ENCODE data around the gene STC2.
"Not testable (repeated sequence)": the region's sequence is repeated elsewhere in the genome, so short reads cannot be mapped to it uniquely, and the experiment has no call there.

Gene STC2, protein sequence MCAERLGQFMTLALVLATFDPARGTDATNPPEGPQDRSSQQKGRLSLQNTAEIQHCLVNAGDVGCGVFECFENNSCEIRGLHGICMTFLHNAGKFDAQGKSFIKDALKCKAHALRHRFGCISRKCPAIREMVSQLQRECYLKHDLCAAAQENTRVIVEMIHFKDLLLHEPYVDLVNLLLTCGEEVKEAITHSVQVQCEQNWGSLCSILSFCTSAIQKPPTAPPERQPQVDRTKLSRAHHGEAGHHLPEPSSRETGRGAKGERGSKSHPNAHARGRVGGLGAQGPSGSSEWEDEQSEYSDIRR

DNA sequence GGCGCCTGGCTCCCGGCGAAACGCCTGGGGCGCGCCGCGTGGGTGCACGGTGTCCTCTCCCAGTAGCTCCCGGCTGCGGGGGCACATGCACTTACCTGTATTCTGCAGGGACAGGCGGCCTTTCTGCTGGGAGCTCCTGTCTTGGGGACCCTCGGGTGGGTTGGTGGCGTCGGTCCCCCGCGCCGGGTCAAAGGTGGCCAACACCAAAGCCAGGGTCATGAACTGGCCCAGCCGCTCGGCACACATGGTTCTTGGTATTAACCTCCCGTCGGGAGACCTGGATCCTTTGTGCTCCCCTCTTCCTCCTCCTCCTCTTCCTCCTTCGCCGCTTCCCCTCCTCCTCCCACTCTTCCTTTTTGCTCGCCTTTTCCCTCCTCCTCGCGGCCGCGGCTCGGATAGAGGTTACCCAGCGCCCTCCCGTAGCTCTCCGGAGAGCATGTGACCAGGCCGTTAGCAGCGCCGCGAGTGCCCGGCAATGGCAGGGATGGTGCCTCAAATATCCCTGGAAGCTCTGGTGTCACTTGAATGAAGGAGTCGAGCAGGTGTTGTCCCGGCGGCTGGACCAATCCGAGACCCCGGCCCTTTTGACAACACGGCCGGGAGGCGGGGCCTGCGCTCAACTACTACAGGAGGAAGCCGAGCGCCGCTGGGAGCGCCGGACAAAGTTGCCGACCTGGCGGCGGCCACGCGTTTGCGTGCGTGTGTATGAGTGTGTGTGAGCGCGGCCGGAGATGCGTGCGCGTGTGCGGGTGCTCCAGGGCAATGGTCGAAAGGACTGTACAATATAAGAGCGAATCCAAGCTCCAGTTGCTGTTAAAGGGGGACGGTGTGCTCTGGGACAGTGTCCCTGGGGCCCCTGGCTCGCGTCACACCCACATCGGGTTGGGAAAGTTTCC is at the start of gene STC2:
TSS of gene STC2 (minus strand) at position 467 of the 896 bp plus-strand sequence. CDS start at position 246, 221 bp downstream.
- DNase-seq (ENCODE audit: low spot score) = no peak

DNA sequence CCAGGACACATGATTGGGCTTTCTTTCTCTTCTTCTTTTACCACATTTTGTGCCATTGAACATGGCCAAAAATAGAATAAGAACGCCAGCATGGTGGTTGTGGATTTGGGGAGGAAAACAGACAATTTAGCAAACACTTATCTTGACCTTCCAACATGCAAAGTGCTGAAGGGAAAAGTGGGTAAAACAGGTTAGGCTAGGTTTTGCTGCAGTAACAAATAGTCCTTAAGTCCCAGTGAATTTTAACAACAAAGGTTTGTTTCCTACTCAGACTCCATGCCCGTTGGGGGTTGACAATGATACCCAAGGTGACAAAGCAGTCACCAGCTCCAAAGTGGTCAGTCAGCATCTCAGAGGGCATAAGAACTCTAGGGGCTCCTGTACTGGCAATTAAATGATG is 43.2 kb upstream of the STC2 start:
- DNase-seq (ENCODE audit: low spot score) = no peak

DNA sequence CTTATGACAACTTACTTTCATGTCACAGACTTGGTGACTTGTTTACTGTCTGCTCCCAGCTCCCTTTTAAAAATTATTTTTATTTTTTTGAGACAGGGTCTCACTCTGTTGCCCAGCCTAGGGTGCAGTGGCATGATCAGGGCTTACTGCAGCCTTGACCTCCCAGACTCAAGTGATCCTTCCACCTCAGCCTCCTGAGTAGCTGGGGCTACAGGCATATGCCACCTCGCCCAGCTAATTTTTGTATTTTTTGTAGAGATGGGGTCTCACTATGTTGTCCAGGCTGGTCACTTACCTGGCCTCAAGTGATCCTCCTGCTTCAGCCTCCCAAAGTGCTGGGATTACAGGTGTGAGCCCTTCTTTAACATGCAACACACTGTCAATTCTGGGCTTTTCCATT is 35.2 kb upstream of the STC2 start:
- not testable (repeated sequence) for DNase-seq (ENCODE audit: low spot score)

DNA sequence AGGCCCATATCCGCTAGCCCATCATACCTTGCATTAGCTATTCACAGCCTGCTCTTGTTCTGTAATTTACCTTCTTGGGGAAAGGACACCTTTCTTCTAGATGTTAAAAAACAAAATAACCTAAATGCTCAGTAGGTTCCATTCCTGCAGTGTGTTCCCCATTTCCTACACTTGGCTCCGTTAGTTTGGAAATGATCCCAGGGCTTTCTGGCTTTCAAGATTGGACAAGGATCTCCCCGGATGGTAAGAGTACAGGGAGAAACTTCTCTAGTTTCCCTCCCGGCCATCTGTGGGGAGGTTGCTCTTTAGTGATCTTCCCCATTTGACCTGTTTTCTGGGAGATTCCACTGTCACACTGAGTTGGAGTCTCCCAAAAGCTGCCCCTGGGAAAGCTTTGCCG is 27.3 kb upstream of the STC2 start:
- DNase-seq (ENCODE audit: low spot score) = no peak

DNA sequence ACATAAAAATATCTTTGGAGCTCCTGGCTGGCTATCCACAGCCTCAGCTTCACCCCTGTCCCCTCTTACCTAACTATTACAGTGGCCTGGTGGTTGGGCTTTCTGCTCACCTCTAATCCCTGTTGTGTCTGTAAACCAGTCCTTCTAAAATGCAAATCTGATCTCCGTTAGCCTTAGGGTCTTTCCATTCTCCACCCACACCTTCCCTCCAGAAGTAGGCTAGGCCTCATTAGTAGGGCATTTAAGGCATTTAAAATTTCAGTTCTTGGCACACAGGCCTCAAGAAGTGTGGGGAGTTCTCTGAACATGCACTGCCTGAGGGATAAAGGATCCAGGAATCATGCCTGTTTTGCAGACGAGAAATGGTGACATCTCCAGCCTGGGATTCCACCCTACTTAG is 26.4 kb upstream of the STC2 start:
- no peak for DNase-seq (ENCODE audit: low spot score)

DNA sequence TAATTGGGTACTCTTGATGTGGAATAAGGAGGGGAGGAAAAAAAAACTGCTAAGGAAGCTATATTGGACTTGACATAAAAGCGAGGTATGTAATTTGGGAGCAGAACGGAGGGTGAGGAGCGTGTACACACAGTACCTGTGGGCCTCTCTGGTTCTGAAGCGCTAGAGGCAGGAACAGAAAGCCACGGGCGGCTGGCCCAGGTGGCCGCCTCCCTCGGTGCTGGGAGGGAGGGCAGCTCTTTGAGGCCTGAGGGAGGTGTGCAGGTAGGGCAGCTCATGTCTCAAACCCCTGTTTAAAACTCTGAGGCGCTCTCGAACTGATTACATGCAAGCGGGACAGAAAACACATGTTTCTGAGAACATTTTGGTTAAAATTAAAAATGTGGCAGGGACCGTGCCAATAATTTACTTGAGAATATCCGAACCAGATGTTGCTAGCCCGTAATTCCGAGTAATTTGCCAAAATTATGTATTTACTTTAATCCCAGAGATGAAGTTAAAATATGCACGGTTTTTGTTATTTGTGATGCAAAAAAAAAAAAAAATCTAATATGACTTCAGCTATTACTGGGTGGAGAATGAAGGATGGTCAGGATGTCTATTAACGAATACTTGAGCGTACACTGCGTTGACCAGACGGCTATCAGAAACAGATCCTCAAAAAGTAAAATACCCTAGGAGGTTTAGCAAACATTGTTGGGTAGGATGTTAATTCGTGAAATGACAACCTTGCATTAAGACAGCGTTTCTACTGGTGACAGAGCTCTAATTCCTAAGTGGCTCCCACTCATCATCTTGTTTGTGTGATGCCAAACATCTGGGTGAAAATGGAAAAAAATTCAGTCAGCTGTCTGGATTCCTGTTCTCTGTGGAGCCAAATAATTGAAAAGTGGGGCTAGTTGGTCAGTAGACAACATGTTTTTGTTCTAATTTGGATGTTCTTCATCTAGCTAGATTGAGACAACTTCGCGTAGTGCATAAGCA is 24.4 kb upstream of the STC2 start:
- DNase-seq (ENCODE audit: low spot score) = no peak

DNA sequence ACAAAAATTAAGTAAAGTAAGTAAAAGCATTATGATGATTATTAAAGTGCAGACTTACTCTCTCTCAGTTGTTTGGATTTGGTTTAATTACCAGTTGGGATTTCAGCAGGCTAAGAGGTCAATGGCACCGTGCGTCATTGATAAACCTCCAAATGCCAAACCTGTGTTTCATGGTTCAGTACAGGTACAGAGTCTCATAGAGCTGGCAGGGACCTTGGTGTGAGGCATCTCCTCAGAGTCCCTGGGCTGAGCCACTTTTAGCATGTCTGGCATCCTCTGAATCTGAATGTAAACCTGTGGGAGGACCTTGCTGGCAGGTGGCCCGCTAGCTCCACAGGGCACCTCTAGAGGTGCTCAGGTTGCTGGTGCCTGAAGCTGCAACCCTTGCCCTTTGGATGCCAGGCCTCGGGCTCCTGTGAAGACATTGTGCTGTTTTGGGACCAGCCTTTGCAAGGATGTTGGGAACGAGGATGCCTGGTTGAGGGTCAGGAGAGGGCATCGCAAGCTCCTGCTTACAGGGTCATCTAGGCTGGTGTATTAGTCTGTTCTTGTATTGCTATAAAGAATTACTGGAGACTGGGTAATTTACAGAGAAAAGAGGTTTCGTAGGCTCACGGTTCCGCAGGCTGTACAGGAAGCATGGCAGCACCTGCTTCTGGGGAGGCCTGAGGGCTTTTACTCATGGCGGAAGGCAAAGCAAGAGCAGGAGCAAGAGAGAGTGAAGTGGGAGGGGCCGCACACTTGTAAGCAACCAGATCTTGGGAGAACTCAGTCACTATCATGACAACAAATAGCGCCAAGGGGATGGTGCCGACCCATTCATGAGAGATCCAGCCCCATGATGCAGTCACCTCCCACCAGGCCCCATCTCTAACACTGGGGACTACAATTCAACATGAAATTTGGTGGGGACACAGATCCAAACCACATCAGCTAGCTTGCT is 14.9 kb upstream of the STC2 start:
- no peak for DNase-seq (ENCODE audit: low spot score)

DNA sequence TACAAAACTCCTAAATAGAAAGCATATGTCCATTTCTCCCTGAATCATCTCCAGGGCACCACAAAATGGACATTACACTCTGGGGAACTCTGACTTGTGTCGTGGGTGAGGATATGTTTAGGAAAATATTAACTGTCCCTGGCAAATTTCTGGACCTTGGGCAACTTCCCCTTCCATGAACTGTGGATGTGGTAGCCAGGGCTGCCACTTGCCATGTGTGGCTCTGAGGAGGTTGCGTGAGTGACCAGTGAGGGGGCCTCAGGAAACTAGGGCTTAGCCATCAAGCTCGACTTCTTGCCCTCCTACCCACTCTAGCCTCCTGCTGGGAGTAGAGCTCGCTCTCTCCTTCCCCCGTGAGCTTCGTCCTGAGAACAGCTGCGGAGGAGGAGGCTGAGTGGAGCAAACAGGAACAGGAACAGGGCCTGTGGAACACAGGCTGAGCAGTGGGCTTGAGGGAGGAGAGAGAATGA is 13.8 kb upstream of the STC2 start:
- no peak for DNase-seq (ENCODE audit: low spot score)

DNA sequence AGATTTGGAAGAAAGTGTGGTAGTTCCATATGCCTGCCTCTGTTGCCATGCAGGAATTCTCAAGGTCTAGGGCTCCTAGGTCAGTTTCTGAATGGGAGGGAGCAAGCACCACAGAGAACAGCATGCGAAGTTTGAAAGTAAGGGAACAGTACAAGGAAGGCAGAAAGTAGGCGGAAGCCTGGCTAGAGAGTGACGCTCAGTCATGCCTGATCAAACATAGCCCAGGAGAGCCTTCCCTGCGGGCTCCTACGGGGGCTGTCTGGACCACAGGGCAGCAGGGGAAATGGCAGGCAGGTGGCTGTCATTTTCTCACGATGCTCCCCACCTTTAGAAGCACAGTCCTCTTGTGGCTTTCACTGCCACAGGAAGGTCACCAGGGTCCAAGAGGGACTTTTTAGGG is 12.8 kb upstream of the STC2 start:
- no peak for DNase-seq (ENCODE audit: low spot score)

DNA sequence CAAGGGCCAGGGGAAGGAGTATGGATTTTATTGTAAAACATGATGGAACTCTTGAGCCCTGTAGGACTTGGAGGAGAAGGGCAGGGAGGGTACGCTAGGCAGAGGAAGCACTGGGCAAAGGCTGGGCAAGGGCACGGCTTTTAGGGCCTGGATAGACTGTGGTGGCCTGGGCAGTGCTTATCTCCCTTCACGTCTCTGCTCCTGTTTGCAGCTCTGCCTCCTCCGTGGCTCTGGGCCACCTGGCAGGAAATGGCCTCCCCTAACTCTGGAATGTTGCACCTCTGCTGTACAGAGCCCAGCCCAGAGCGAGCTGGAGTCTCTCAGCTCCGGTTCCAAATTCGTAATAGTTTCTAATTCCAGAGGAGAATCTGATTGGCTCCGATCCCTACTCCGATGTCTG is 12.2 kb upstream of the STC2 start:
- no peak for DNase-seq (ENCODE audit: low spot score)

DNA sequence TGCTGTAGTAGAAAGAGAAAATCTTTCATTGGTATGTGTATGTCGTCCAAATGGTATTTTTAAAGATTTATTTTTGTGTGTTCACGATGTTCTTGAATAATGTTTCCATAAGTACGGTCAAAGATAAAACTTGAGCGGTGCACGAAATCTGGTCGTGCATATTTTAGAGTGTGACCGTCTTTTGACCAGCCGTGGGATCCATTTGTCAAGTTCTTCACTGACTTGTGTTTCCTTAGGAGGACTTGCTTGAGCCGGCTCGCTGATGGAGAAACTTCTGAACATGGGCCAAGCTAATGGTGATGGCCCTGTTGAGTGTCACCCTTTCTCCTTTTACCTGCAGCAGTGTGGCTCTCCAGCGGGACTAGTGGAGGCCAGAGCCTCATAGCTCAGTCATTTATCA is 11.1 kb upstream of the STC2 start:
- no peak for DNase-seq (ENCODE audit: low spot score)

DNA sequence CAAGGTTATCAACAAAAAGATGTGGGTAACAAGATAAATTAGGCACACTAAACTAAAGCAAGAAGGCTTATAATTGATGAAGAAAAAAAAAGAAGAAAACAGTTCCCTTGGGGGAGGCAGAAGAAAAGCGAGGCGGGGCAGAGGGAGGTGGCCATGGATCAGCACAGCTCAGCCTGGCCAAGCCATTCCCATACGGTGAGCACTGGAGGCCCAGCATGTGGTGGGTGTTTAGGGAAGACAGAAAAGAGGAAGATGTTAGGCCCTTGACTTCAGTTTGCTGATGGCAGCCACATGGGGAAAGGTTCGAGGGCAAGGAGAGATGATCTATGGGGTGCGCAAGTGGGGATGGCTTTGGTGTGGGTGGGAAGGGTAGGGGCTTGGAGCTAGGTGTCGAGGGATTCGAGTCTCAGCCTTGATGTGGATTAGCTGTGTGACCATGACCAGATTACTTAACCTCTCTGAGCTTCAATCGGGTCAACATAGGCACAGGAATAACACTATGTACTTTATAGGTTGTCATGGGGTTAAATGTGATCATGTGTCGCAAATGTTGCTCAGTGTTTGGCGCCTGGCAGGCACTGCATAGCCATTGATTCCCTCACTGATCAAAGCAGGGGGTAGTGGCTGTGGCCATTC is 10.3 kb upstream of the STC2 start:
- no peak for DNase-seq (ENCODE audit: low spot score)

DNA sequence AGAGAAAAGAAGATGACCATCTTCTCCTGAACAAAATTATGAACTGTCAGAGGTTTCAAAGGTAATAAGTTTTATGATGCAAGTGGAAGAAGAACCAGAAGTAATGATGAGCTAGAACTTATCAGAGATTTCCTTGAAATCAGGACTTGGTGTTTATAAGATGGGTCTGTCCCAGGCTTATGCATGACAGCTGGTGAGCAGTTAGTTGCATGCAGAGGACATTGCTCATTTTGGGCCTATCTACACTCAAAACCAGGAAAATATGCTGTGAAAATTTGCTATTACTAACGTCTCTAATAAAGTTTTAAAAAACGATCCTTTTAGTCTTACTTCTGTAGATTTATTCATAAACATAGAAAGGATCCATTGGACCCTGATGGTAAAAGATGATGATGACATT is 6.6 kb upstream of the STC2 start:
- no peak for DNase-seq (ENCODE audit: low spot score)

DNA sequence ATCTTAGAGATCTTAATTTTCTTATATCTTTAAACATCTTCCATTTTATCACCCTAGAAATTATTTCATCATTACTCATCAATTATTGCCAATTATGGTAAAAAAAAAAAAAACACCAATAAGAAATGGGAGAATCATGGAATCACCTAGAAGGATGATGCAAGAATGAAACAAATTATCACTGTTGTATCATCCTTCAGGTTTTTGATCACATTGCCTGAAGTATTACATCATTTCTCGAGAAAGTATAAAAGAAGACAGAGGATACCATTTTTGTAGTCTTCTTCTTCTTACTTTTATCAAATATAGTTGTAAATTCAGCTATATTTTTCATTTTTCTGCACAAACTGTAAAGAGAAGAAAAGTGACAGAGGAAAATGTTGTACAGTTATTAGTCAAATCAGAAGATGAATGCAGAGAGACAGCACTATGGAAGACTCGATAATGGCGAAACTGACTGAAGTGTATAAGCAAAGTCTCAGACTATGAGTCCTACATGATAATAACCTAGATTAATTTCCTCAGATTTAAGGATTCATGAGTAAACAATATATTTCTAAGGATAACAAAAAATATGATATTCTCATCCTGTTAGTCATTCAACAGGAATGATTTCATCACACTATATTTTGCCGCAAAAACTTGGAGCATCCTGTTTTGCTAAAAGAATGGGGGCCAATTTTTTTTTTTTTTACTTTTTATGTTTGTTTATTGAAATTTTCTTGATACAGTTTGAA is 5.9 kb upstream of the STC2 start:
- DNase-seq (ENCODE audit: low spot score) = no peak

DNA sequence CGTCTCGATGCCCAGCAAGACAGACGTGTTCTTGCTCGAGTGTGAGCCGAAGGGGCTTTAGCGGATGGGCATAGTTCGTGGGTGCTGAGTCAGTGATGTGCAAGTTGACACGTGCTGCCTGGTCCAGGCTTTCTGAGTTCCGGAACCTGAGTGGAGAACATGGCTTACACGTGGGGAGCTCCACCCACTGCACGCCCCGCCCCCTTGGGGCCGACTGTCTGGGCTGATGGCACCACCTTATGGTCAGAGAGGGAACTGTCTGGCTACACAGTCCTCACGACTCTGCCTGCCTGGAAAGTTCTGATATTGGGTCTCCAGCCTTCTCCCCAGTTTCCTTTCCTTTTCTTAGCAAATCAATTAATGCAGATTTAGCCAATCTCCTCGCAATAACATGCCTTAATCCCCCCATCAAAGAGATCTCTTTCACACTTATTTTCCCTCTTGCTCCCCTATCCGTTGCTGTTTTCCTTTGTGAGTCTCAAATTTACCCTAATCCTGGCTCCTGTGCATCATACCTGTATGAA is 3.8 kb upstream of the STC2 start:
- DNase-seq (ENCODE audit: low spot score) = peak; percentile 38

DNA sequence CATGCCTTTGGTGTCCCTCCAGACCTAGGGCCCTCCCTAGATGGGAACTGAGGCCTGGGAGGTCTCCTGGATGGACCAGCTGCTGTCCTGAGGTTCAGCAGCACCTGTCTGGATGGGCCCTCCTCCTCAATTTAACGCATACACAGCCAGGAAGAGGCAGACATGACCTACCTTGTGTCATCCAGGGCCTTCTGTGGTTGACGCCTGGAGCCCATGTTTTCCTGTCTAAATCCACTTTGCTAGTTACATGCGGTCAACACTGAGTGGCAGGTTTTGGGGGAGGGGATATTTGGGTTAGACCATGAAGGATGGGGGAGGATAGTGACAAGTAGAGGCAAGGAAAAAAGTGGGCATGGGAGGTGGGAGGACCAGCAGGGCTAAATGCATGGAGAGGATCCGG is 3.1 kb upstream of the STC2 start:
- no peak for DNase-seq (ENCODE audit: low spot score)

DNA sequence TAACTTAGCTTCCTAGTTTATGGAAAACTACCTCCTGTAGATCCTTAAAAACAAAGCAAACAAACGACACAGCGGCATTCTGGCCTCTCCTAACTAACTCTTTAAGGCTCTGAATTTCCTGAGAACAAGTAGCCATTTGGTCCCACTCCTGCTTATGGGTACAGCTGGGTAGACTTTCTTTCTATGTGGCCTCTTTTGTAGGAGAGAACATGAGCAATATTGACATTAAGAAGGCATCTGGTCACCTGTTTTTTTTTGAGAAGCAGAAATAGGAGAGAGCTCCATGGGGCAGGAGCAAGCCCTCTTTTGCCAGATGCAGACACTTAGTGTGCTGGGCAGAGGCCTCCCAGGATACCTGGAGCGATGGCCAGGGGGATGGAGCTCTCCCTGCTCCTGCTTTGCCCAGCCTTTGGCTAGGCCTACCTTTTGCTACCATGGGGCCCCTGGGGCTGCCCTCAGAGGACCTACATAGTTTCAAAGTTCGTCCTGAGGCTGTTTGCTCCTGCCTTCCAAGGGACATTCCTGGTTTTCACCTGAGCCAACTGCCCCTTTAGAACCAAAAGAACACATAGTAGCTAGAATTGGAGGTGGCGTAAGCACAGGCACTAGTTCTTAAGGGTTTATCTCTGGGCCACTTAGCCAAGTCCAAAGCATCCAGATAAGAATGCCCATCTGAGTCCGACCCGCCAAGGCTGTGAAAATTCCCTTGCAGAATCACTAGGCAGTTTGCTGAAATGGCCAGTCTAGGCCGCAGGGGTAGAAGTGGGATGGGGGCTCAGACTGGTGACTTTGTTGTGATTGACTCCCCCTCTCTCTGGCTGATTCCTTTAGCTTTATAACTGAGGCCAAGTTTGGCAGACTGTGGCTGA is 2.4 kb upstream of the STC2 start:
- no peak for DNase-seq (ENCODE audit: low spot score)

DNA sequence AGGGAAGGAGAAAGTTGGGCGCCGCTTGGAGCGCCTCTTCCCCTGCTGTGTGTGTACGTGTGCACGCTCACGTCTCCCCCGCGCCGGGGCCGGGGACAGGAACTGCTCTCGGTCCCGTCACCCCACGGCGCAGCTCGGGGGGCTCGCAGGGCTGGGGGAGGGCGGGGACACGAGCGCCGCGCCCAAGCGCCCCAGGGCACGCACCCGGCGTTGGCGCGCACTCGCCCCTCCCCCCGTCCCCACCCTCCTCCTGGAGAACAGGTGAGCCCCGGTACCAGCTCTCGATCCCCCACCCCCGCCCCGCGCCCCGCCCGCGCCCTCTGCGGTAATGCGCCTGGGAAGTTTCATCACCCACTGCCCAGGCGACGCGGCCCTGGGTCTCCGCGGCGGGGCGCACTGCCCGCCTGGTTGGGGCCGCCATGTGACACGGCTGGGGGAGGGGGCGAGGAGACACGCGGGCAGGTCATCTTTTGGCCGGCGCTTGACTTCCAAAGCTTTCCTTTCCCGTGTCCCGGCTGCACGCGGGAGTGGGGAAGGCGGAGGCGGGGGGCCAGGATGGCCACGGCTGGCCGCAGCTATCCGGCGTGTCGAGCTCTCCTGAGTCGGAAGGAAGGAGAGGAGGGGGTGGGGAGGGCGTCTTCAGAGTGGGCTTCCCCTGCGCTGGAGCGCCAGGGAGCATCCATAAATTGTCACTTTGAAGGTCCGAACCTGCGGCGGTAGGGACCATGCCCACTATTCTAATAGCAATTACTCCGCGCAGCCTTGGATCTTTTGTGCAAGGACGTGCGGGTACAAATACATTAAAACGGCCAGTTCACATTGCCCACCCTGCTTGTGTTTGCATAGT is 1.5 kb upstream of the STC2 start:
- DNase-seq (ENCODE audit: low spot score) = no peak
